GM12892 (cell line): ENCODE data around the gene CGB1.

Experiments used
- DNase-seq: peaks from one replicate; pipeline ENCODE4 v3.0.0; 2011; ENCODE audit not compliant: insufficient read length
- FAIRE-seq: peaks from 2 replicates; lab custom pipeline; 2011; peaks lifted over from hg19 to GRCh38; lab: Jason Lieb, UNC
- POLR2A ChIP-seq: IDR thresholded peaks from 2 replicates; pipeline ENCODE4 v1.6.1; 2011; ENCODE audit warnings: low read depth, low read length, control low read depth
- POLR2AphosphoS5 ChIP-seq: IDR thresholded peaks from 2 replicates; pipeline ENCODE4 v1.6.1; 2011; ENCODE audit warnings: low read depth, low read length, control low read depth
- TAF1 ChIP-seq: IDR thresholded peaks from 2 replicates; pipeline ENCODE4 v1.6.1; 2011; ENCODE audit warnings: low read depth, mild to moderate bottlenecking, control low read depth, low read length, borderline replicate concordance

CGB1 gene

GRCh38 chr19:48993175-48994034 lies 43.3 kb downstream of the CGB1 start, which contains the start of the genes GYS1 and RUVBL2:
Gene GYS1 (minus strand): TSS chr19:48993309. CDS start chr19:48993112, 197 bp downstream.
Gene RUVBL2 (plus strand): TSS chr19:48993887. CDS start chr19:48993912, 25 bp downstream.
- peak; percentile 94 for TF ChIP-seq POLR2AphosphoS5
- TF ChIP-seq POLR2A = peak; percentile 92
- peak; percentile 92 for TF ChIP-seq TAF1
- FAIRE-seq = peak; percentile 98
- peak; percentile 99 for DNase-seq

GRCh38 chr19:48992581-48993174 lies 44.0 kb downstream of the CGB1 start:
- FAIRE-seq = no peak
- no peak for TF ChIP-seq POLR2AphosphoS5
- no peak for TF ChIP-seq POLR2A
- TF ChIP-seq TAF1 = no peak
- no peak for DNase-seq

DNA sequence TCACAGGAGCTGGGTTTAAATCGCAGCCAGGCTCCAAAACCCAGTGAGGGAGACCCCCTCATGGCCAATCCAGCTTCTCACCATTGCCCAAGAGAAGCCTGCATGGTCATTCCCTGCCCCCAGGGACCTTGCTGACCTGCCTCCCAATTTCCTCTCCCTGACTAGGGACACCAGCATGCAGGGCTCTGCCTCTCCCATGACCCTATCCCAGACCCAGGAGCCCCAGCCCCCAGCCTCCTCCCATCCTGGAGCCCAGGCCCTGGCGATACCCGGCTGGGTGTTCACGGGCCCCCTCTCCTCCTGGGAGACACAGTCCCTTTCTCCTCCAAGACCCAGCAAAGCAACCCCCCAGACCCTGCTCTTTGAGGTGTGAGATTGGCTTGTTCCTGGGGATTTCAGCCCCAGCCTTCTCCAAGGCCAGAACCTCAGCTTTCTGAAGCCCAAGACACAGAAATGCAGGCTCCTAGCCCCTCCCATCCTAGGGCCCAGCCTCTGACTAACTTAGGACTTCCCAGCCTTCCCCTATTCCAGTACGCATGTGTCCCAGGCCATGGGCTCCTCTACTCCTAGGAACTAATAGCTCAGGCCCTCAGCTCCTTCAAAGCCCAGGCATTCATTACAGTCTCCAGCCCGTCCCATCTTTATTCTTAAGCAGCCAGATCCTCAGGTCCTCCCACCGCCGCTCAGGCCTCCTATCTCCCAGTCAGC lies 44.7 kb downstream of the CGB1 start:
- no peak for DNase-seq
- TF ChIP-seq POLR2A (no peak), POLR2AphosphoS5 (no peak), TAF1 (no peak)
- peak; percentile 68 for FAIRE-seq

GRCh38 chr19:48991011-48991609 lies 45.6 kb downstream of the CGB1 start:
- TF ChIP-seq POLR2AphosphoS5 (no peak), POLR2A (no peak), TAF1 (no peak)
- FAIRE-seq = no peak

DNA sequence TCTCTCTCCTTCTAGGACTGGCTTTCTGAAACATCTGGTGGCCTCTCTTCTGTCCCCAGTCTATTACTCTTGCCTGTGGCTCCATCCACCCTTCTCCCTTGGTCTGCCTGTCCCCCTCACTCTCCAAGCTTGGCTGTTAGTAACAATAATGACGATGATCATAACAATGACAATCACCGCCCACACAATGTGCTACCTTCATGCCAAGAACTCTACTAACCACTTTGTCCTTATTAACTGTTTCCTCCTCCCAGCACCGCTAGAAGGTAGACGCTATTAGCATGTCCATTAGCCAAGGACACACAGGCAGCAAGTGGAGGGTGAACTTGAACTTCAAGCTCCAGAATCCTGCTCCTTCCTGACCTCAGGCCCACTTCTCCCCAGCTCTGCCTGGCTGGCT lies 46.3 kb downstream of the CGB1 start:
- FAIRE-seq (no peak), DNase-seq (no peak)
- TF ChIP-seq POLR2A (no peak), POLR2AphosphoS5 (no peak), TAF1 (no peak)

More at GRCh38 chr19:48991011-48991609, 45.6 kb downstream of the CGB1 start:
- DNase-seq = no peak

GRCh38 chr19:48989701-48990291 lies 46.9 kb downstream of the CGB1 start:
- TF ChIP-seq TAF1 (no peak), POLR2AphosphoS5 (no peak), POLR2A (no peak)
- FAIRE-seq = no peak
- DNase-seq = no peak

DNA sequence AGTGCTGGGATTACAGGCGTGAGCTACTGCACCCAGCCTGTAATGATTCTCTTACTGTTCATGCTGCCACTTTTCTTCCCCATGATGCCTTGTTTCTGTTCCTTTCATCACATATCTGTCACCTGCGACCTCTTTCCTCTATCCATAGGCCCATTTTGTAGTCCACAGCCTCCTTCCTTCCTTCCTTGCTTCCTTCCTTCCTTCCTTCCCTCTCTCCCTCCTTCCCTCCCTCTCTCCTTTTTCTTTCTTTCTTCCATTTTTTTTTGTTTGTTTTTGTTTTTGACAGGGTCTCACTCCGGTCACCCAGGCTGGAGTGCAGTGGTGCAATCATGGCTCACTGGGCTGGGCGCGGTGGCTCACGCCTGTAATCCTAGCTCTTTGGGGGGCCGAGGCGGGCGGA lies 47.8 kb downstream of the CGB1 start:
- DNase-seq (no peak), FAIRE-seq (no peak)
- no peak for TF ChIP-seq TAF1
- TF ChIP-seq POLR2A = no peak
- no peak for TF ChIP-seq POLR2AphosphoS5

DNA sequence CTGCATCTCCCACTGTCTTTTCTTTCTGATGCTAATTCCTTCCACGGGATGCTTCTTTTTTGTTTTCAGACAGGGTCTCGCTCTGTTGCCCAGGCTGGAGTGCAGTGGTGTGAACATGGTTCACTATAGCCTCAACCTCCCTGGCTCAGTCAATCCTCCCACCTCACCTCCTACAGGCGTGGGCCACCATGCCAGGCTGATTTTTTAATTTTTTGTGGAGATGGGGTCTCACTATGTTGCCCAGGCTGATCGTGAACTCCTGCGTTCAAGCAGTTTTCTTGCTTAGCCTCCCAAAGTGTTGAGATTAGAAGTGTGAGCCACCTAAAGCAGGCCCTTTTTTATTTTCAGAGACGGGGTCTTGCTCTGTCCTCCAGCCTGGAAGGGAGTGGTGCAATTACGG lies 48.4 kb downstream of the CGB1 start:
- no peak for DNase-seq
- TF ChIP-seq POLR2AphosphoS5 = no peak
- no peak for TF ChIP-seq TAF1
- FAIRE-seq = no peak

GRCh38 chr19:48987323-48987722 lies 49.4 kb downstream of the CGB1 start:
- DNase-seq = no peak
- no peak for FAIRE-seq
- TF ChIP-seq POLR2A (no peak), POLR2AphosphoS5 (no peak), TAF1 (no peak)

DNA sequence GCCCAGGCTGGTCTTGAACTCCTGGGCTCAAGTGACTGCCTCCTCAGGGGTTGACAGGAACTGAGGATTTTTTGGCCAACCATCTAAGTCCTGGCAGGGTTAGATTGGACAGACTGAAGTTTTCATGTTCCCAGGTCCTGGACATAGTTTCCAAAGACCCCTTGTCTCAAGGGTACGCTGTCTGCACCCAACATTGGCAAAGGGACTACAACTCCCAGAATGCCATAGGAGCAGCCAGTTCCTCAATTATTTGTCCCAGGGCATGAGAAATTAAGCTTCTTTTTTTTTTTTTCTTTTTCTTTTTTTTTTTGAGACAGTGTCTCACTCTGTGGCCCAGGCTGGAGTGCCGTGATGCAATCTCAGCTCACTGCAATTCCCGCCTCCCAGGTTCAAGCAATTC lies 50.5 kb downstream of the CGB1 start:
- FAIRE-seq (no peak), DNase-seq (no peak)
- TF ChIP-seq TAF1 (no peak), POLR2A (no peak), POLR2AphosphoS5 (no peak)

DNA sequence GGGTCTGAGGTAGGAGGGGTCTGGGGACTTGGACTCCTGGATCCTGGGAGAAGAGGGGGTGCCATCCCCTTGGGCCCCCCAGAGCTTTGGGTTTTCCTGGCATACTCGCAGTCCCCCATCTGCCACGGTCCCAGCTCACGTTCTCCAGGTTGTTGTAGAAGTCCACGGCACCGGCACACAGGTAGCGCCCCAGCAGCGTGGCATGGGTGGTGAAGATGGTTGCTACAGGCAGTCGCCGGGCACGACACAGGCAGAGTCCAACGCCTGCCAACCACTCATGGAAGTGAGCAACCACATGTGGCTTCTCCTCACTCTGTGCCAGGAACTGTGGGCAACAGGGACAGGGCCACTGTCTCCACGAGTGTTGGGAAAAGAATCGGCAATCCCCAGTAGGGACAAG lies 51.0 kb downstream of the CGB1 start:
- no peak for FAIRE-seq
- TF ChIP-seq POLR2AphosphoS5 (no peak), POLR2A (no peak), TAF1 (no peak)

More for the DNA sequence above, 51.0 kb downstream of the CGB1 start:
- DNase-seq = no peak
